HG03469 (cell line): ENCODE data around the gene DDAH1.

ENCODE experiments used
- ATAC-seq: cut with Tn5 transposase; IDR thresholded peaks from one replicate; pipeline ENCODE4 v1.9.1; 2021; ENCODE audit warnings: mild to moderate bottlenecking, moderate library complexity, moderate number of reproducible peaks; ENCODE audit not compliant: unreplicated experiment

DDAH1 gene

GRCh38 chr1:85278853-85279314 is 186.1 kb downstream of the DDAH1 start:
- ATAC-seq: peak; percentile 23

GRCh38 chr1:85277802-85278201 is 187.2 kb downstream of the DDAH1 start:
- no peak for ATAC-seq

- no peak for ATAC-seq
Observed at GRCh38 chr1:85276978-85277639, 187.8 kb downstream of the DDAH1 start.

- ATAC-seq: peak; percentile 93
Observed at GRCh38 chr1:85276215-85276977, 188.6 kb downstream of the DDAH1 start, which contains the start of gene BCL10. Gene BCL10, minus strand, starts transcription at chr1:85276632. Its CDS starts 280 bp downstream, at chr1:85276352.

- ATAC-seq: no peak
Observed at GRCh38 chr1:85275701-85276214, 189.2 kb downstream of the DDAH1 start.

- no peak for ATAC-seq
Observed at GRCh38 chr1:85274969-85275453, 189.9 kb downstream of the DDAH1 start.

GRCh38 chr1:85273397-85273796 is 191.6 kb downstream of the DDAH1 start:
- ATAC-seq: no peak

GRCh38 chr1:85268801-85269585 is 196.0 kb downstream of the DDAH1 start:
- no peak for ATAC-seq
